GM15510 (cell line): ENCODE data around the gene VAMP4.

Source experiments
- POLR2A ChIP-seq: IDR thresholded peaks from 3 replicates; pipeline ENCODE4 v1.6.1; 2011; ENCODE audit warnings: borderline replicate concordance; ENCODE audit not compliant: insufficient read length; ENCODE audit errors: extremely low read depth

The VAMP4 gene, protein sequence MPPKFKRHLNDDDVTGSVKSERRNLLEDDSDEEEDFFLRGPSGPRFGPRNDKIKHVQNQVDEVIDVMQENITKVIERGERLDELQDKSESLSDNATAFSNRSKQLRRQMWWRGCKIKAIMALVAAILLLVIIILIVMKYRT

DNA sequence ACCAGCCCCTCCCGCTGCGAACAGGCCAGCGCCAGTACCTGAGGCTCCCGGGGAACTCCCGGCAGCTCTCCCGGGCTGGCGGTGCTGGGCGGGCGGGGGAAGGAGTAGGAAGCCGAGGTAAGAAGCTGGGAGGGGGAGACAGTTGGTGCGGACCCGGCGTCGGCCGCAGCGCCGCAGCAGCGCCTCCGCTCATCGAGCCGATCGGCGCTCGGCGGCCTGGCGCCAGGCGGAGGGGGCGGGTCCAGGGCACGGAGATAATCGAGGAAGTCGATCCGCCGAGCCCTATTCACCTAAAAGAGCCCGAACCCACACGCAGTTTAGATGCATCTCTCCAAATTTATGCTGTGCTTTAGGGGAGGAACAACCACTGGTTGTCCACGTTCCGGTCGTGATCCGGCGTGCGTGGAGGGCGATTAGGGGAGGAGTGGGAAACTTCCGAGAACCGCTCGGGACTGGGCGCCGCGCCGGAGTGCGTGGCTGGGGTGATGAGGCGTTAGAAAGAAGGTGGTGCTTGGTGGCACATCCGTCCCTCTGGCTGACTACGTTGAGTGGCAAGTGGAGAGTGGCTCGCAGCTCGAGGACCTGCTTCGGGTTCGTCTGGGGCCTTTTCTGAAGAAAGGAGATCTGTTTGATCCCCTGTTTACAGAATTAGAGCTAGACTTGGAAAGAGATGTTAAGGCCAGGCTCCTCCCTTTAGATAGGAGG, at the start of gene VAMP4:
VAMP4 (minus strand) TSS at position 194 of the 705 bp plus-strand sequence. CDS start 3,651 bp downstream, outside the sequence.
- TF ChIP-seq POLR2A, result peak; percentile 78

DNA sequence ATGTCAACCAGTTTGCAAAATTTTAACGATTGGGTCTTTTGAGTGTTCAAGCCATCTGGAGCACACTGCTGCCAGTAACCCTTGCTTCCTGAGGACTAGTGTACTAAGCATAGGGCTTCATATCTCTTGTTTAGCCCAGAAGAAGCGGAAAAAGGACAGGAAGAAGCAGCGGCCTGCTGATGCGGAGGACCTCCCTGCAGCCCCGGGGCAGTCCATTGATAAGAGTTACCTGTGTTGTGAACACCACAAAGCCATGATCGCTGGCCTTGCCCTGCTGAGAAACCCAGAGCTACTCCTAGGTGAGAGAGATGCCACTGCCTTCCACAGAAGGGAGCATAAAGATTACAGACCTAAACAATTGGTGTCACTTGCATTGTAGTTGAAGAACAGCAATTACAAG, 48.5 kb upstream of the VAMP4 start:
- TF ChIP-seq POLR2A, result no peak

DNA sequence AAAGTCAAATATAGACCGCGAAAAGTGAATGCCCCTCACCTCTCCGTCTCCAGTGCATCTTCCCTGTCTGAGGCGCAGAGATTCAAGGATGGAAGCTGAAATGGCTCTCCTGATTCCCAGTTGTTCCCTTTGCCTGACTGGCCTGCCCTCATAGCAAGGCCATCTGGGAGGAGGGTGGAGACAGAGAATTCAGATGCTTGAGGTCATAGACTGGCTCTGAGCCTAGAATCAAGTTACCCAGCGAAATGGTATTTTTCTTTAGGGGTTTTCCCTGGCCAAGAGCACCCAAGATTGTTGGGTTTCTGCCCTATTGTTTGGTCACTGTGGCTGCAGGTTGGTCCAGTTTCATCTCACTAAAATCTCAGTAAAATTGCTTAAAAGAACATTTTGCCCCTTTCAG, 46.8 kb upstream of the VAMP4 start:
- TF ChIP-seq POLR2A, result no peak

DNA sequence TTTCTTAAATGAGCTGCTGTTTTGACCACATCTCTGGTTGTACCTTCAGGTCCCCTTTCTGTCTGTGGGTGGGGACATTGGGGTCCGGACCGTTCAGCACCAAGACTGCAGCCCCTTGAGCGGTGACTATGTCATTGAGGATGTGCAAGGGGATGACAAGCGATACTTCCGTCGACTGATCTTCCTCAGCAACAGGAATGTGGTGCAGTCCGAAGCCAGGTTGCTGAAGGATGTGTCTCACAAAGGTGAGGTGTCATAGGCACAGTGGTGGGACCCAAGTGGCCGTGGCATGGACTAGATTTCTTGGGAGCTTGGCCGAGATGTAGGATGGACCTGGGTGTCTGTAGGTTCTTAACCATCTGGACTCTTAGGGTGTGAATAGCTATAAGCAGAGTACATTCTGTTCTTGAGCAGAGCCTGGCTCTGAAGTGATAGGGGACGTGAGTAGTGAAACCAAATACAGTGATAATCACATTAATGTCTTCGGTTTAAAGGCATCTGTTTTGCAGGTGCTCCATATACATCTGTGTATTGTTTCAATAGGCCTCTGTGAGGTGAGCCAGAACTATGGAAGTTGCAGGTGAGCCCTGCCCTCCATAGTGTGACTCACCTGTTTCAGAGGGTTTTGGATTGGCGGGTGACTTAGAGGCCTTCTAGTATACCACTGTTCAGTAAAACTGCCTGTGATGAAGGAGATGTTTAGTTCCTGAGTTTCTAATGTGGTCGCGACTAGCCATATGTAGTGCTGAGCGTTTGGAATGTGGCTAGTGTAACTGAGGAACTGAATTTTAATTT, 46.0 kb upstream of the VAMP4 start:
- TF ChIP-seq POLR2A, result no peak

DNA sequence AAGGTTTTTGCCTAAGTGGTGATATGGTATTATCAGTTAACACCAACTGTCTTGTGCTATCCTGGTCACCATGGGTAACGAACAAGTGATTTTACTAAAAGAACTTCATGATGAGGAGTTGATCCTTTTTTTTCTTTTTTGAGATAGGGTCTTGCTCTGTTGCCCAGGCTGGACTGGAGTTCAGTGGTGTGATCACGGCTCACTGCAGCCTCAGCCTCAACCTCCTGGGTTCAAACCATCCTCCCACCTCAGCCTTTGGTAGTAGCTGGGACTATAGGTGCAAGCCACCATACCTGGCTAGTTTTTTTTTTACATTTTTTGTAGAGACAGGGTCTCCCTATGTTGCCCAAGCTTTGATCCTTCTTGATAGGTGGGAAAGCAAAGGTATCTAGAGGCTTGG, 44.7 kb upstream of the VAMP4 start:
- TF ChIP-seq POLR2A, result no peak

DNA sequence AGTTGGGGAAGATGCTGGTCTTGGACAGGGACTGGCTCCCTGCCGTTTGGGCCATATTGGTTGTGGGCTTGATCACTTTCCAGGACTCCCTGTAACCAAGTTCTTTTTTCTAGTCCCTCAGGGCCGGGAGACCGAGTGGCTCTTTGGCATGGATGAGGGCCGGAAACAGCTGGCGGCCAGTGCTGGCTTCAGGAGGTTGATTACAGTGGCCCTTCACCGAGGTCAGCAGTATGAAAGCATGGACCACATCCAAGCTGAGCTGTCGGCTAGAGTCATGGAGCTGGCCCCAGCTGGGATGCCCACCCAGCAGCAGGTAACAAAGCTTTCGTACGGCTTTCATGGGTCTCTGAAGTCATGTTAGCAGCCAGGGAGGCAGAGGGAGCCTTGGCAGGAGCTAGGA, 43.9 kb upstream of the VAMP4 start:
- no peak for TF ChIP-seq POLR2A

DNA sequence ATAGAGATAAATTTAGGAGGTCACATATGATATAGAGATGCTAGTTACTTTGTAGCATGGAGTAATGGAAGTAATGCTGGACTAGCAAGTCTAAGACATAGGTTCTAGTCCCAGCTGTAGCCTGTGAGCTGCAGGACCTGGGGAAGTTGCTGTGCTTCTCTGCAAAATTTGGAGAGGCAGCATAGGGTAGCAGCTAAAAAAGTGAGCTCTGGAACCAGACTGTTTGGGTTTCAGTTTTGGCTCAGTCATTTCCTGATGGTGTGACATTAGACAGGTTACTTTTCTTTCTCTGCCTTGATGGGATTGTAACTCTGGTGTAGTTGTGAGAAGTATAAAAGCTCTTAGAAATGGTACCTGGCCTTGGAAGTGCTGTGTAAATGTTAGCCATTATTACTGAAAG, 42.9 kb upstream of the VAMP4 start:
- TF ChIP-seq POLR2A, result no peak

DNA sequence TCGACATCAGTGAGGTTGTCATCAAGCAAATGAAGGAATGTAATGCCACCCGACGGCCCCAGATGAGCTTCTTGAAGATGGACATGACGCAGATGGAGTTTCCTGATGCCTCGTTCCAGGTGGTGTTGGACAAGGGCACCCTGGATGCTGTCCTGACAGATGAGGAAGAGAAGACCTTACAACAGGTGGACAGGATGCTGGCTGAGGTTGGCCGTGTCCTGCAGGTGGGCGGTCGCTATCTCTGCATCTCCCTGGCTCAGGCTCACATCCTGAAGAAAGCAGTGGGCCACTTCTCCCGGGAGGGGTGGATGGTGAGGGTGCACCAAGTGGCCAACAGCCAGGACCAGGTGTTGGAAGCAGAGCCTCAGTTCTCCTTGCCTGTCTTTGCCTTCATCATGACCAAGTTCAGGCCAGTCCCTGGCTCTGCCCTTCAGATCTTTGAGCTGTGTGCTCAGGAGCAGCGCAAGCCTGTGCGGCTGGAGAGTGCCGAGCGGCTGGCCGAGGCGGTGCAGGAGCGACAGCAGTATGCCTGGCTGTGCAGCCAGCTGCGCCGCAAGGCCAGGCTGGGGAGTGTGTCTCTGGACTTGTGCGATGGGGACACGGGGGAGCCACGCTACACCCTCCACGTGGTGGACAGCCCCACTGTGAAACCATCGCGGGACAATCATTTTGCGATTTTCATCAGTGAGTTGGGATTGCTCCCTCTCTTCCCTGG, 42.1 kb upstream of the VAMP4 start:
- TF ChIP-seq POLR2A, result no peak

DNA sequence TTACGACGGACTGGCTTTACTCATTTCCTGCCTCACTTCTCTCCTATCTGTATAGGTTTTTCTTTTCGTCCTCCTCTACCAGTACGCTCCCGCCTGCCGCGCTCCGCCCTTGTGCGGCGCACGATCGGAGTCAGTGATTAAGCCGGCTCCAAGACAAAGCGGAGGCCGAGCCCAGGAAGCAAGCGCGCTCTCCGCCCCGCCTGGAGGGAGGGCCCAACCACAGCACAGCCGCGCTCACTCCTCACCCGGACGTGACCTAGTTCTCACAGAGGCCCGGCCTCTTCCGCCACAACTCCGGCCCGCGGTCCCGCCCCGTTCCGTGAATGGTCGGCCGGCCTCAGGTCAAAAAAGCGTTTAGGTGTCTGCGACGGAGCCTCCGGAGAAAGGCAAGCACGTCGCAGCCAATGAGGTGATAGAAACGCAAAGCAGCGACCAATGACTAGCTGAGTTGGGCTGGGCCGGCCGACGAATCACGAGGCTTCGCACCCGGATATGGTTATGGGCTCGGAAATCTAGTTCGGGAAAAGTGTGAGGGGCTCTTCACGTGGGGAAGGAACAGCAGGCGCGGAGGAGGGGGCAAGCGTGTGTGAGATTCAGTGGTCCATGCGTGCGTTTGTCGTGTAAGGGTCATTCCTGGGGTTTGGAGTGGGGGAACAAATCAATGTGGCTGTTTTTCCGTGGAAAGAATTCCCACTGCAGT, 39.5 kb upstream of the VAMP4 start, which contains the start of gene METTL13:
METTL13 (plus strand) TSS at position 485 of the 700 bp plus-strand sequence. CDS start 308 bp downstream, outside the sequence.
- peak; percentile 76 for TF ChIP-seq POLR2A

DNA sequence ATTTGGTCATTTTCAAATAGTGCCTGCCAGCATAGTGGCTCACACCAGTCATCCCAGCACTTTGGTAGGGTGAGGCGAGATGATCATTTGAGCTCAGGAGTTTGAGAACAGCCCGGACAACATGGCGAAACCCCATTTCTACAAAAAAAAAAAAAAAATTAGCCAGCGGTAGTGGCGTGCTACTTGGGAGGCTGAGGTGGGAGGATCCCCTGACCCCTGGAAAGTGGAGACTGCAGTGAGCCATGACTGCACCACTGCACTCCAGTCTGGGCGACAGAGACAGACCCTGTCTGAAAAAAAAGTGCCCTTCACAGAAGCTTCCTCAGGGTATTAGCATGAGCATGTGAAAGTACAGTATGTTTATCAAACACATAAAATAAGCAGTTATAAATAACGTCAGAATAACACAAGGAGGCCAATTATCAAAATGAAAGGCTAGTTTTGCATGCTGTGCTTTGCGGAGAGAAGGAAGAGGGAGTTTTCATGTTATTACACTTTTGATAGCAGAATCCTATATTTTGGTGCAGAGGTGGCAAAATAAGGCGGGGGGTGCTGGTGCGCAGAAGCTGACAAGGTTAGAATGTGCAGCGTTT, 38.8 kb upstream of the VAMP4 start:
- TF ChIP-seq POLR2A, result no peak

DNA sequence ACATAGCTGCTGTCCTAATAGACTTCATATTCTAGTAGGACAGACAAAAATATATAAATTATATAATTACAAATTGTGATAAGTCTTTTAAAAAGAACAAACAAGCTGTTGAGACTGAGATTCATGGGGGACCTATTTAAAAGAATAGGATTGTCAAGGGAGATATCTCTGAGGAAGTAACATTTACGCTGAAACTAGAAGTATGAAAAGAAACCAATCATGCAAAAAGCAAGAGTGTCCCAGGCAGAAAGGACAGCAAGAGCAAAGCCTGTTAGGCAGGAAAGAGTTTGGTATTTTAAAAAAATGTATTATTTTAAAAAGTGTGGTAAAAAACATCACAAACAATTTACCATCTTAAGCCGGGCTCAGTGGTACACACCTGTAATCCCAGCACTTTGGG, 30.4 kb upstream of the VAMP4 start:
- no peak for TF ChIP-seq POLR2A

DNA sequence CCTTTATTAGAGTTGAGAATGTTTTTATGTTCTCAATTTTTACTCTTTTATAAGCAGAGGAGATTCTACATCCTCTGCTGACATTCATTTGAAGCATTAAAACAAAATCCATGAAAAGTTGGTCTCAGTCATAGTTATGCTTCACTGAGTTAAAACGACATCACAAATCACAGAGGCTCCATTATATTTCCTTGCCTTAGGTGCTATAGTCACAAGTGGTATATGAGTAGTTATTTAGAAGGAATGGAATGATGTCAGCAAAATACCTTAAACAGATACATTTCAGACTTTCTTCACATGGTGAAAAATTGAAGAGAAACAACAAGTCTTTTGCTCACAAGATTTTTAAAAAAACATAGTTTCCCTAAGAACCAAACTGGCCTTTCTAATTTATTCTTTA, 27.9 kb upstream of the VAMP4 start:
- no peak for TF ChIP-seq POLR2A

DNA sequence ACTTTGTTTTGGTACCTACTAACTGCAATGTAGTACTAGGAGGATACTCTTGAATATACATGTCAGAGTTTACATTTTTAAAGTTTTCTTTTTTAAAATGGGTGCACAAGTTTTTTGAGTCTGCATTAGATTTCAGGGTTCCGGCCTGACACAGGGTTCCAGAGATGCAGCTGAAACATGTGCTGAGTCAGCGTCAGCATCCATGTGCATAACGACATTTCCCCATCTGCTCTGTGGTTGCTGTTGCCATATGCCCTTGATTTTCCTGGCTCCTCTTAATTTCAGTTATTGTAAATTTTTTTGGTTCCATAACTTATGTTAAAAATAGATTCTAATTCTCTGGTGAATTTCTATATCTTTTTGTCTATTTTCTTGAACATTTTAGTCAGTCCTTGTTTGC, 27.3 kb upstream of the VAMP4 start:
- TF ChIP-seq POLR2A, result no peak

DNA sequence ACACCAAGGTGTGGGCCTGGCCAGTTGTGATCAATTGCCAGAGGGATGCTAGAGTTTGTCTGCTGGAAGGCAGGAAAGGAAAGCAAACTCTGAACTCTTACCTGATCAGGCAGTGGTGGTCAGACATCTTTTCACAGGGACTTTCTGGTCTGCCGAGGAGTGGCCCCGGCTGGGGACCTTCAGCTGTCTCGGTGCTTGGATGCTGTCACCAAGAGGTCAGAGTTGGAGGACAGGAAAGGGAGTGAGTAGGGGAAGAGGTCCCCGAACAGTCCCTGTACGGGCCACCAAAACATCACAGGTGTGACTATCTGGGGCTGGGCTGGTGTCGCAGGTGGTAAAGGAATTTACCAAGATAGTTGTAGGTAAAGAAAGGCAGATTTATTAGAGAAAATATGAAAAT, 21.9 kb upstream of the VAMP4 start:
- TF ChIP-seq POLR2A, result no peak

DNA sequence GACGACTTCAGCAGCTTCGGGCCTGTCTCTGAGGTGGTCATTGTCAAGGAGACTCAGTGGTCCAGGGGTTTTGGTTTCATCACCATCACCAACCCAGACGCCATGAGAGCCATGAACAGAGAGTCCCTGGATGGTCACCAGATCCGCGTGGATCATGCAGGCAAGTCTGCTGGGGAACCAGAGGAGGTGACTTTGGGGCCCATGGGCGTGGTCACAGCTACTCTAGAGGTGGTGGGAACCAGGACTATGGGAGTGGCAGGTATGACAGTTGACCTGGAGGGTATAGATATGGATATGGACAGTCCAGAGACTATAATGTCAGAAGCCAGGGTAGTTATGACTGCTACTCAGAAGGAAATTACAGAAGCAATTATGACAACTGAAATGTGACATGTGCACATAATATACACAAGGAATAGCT, 20.3 kb upstream of the VAMP4 start:
- TF ChIP-seq POLR2A, result no peak

DNA sequence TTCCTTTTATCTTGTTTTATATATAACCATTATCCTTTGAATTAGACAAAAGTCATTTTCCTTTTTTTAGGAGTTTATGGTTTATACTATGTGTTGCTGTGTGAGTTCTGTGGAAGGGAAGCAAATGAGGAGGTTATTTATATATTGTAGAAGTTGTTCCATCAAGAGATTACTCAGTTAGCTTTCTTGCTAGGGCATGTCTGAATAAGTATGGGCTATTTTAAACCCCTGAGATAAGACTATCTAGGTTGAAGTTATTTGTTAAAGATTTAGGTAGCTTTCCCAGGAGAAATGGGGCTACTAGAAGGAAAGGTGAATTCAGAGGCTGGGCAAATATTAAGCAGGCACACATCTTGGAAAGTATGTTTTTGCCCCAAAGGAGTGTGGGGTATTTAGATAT, 16.1 kb upstream of the VAMP4 start:
- no peak for TF ChIP-seq POLR2A
